HG02973 (cell line): Measurements from ENCODE around the gene RGR.

ENCODE experiments used
- ATAC-seq: cut with Tn5 transposase; IDR thresholded peaks from one replicate; pipeline ENCODE4 v1.9.1; 2021; ENCODE audit warnings: moderate library complexity; ENCODE audit not compliant: unreplicated experiment

RGR gene

DNA sequence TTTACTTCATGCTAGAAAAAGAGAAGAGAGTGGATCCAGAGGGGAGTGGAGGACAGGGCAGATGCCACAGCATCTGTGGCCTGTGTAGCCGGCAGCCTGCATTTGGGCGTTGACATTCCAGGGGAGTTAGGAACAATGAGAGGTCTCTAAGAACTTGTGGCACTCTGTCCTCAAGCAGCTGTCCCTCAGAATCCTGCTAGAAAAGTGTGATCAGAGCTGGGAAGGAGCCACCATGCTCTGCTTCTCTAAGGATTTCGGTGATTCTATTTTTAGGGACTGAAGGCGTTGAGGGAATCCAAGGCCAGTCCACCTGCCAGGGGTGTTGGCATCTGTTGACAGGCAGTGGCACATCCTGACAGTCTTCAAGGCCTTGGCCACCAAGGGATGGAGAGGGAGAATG is 27.1 kb upstream of the RGR start:
- no peak for ATAC-seq

DNA sequence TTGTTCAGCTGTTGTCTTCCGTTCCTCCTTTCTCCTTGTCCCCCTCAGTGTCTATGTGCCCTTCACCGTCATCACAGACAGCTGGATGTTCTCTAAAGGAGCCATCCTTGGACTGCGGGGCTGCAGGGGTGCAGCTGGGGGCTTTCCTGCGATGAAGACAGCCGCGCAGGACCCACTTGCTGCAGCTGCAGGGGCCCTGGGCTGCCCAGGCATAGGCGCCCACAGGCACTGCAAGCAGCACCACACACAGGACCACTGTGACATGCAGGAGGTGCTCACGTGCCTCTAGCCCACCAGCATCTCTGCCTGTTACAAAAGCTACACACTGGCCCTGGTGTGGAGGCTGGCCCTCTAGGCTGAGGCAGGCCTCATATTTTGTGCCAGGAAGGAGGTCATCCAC is 22.9 kb upstream of the RGR start:
- ATAC-seq: no peak

DNA sequence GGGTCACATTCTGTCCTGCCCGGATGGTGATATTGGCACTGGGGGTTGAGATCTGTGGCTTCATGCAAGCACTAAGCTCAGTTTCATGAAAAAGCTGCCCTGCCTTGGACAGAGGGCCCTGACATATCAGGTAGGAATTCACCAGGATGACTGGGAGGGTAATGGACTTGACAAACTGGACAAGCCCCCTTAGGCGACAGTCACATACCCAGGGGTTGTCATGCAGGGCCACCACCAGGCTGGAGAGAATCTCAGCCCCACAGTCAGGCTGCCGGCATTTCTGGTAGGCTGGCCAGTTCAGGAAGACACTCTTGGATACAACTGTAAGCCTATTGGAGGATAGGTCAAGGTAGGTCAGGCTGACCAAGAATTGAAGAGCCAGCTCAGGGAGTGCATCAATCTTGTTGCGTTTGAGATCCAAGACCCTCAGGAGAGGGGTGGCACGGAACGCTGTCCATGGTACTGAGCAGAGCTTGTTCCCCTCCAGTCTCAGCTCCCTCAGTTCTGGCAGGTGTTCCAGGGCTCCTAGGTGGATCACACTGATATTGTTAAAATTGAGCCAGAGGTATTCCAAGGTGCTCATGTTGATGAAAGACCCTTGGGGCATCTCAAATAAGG is 20.3 kb upstream of the RGR start:
- ATAC-seq: no peak

DNA sequence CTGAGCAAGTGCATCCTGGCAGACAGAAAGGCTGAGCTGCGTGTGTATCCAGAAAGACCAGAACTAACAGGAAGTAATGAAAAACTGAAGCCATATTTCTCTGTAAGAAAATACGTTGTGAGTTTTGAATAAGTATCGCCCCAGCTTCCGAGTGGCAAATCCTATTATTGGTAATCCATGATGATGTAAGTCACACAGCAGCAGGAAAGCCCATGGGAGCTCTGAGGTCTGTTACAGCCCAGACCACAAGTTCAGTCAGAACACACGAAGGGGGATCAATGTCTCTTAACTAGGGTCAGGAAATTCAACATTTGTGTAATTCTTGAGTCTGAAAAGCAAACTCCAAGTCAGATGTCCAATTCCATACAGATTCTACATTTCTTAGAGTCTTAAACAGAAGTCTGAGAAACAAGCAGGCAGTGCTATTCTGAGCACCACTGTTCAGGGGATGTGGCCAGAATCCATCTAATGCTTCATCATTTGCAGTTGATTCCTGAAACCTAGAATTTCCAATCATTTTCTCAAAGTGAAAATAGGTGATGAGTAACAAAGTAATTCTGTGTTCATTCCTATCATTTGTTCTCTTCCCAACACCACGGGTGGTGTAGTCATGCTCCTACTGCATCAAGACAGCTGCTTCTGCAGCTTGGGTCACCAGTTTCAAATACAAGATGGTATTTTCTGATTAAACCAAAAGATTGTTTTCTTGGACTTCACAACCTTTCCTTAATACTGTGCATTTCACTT is 19.3 kb upstream of the RGR start, which contains the start of gene LRIT2:
LRIT2 (minus strand) TSS at position 118 of the 747 bp plus-strand sequence; CDS start at position 94, 24 bp downstream.
- no peak for ATAC-seq

DNA sequence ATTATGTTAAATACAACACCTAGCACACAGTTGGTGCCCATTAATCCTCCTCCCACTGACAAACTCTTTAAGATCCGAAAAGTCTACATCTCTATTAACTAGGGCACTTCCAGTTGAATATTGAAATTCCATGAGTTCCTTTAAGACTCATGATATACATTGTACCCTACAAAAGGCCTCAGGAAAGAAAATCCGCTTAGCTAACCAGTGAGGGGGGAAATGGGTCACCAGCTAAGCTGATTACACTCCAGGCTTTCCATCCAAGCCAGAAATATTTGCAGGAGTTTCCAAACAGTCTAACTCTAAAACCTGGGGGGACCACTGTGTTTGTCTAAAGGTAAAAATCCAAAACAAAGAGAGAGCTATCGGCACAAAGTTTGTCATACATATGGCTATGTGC is 18.2 kb upstream of the RGR start:
- ATAC-seq: no peak

DNA sequence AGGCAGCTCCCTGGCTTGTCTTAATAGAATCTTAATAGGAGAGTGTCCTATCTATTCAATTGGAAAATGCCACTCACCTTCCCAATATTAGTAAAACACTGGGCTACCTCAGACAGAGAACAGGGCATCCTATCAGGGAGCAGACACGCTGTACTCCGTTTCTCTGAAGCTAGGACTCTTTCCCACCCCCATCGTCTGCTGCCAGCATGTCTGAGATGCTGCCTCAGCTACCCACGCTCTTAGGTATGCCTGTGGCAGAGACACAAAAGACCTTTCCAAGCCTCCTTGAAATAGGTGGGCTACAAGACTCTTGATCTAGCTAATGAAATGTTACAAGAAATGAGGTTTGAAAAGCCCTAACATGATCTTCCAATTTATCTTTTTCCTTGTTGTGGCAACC is 17.0 kb upstream of the RGR start:
- ATAC-seq: no peak

DNA sequence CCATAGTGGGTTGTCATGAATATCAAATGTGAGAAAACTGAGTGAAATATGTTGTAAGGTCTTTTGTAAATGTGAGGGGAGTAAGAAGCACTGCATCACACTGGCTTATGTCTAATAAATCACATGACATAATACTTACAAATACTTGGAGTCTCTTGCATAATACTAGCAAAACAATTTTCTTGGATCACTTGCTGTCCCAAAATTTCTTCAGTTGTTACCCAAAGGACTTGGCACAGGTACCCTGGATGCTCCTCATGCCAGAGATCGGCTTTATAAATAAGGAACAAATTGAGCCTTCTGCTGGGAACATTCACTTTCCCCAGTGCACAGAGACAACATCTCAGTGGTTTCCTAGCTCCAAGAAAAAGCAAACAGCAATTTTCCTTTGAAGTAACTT is 14.5 kb upstream of the RGR start:
- ATAC-seq: no peak

DNA sequence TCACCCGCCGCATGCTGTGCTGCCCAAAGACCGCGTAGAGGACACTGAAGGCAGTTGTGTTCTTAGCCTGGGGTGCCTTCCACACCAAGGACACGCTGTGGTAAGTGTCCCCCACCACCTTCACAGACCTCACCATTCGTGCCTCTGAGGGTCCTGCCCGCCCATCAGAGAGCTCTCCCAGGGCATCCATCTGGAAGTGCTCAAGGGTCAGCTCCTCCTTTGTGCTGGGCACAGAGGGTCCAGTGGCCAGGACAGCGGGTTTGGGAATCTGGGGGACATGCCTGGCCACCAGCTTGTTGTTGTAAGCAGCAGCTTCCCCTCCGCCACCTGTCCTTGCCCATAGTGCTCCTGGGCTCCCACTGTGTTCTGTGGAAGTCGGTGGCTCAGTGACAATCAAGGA is 12.5 kb upstream of the RGR start:
- no peak for ATAC-seq

DNA sequence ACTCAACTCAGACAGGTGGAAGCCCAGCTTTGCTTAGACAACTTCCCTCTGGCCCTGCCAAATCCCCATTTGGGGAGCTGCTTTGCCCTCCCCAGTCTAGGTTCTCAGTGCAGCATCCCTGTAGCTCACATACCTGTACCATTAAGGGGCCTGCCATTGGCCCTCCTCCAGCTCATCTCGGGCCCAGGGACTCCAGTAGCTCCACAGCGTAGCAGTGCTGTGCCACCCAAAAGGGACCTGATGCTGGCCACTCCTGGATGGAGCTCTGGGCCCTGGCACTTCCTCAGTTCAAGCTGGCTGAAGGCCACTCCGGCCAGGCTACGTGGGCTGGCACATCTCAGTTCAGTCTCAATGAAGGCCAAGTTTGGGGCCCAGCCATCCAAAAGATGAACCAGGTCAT is 10.9 kb upstream of the RGR start:
- ATAC-seq: no peak

DNA sequence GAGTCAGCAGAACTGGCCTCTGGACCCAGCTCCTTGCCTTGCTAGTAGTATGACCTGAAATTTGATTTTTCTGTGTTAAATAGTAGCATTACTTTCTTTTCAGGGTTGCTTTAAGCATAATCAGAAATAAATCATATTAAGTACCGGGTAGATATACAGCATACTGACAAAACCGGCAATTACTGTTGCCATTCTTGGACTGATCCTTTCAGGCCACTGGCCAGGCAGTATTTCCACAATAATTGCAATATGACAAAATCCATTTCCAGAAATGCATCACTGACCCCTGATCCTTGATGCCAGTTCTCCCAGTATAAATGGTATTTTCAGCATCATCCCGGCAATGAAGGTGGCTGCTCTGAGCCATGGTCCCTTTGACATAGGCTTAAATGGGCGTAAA is 10.4 kb upstream of the RGR start:
- ATAC-seq: no peak

DNA sequence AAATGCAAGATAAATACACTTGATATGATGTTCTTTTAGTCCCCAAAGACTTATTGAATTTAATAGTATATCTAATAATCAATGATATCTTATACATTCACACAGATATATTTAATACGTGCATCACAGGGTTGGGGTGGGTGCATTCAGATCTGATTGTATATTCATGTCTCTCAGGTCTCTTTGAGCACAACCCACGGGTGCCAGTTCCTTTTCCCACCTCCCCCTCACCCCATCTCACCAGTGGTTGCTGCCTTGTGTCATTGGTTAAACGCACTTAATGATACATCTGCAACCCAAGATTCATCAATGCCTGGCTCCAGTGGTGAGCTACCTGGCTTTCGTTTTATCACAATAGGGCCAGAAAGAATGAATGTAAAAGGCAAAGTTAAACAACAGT is 9.8 kb upstream of the RGR start:
- ATAC-seq: no peak

DNA sequence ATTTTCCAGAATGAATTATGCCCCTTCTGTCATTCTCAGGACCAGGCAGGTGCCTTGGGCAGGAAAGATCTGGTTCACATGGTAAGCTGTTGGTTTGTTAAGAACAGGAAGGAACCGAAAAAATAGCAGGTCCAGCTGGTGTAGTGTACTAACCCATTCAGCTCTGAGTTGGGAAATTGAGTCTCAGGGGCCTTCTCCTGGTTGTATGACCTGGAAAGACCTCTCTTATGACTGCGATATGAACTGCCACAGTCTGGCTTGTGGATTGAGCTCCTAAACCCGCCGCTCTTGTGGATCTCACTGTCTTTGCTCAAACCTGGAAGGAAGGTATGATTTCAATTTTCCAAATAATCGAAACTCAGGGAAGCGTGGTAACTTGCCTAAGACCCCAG is 8.1 kb upstream of the RGR start:
- ATAC-seq: no peak

DNA sequence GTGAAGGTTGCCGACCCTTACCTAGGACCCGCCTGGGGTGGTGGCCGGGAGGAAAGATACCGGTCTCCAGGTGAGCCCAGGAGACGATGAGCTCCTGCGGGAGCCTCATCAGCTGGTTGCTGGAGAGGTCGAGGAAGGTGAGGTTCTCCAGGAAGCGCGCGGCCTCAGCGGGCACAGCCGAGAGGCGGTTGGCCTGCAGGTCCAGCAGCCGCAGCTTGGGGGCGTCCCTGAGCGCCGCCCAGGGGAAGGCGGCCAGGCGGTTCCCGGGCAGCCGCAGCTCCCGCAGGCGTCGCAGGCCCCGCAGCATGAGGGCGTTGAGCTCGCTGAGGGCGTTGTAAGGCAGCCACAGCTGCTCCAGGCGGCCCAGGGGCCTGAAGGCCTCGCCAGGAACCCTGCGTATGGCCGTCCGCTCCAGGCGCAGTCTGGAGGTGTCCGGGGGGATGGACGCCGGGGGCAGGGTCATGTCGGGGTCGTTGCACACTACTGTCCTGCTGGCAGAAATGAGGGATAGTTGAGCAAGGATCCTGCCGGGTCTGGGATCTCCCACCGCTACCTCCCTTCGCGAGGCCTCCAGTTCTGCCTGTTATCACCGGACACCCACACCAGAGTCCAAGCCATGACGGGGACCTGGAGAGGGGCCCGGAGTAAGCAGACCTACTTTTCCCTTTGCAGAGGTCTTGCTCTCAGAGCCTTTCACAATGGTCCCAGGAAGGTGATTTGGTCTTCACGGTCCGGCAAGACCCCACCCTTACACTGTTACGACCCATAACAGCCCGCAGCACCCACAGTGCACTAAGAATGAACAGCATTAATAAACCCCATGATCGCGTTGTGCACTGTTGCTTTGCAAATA is 7.4 kb upstream of the RGR start:
- ATAC-seq: no peak

DNA sequence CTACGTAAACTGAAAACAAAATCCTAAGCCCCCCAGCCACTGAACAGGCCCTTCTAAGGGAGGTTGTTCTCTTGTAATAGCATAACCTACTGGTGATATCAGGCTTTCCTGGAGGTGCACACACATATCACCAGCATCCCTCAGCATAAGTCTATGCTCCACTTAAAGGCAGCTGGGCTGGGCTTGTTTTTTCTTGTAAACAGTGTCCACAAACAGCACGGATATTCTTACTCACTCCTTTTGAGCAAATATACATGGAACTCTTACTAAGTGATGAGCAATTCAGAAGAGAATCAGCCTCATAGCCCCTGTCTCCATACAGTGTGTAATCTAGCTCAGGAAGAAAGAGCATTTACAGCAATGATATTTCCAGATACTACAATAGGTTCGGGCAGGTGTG is 5.9 kb upstream of the RGR start:
- ATAC-seq: no peak

DNA sequence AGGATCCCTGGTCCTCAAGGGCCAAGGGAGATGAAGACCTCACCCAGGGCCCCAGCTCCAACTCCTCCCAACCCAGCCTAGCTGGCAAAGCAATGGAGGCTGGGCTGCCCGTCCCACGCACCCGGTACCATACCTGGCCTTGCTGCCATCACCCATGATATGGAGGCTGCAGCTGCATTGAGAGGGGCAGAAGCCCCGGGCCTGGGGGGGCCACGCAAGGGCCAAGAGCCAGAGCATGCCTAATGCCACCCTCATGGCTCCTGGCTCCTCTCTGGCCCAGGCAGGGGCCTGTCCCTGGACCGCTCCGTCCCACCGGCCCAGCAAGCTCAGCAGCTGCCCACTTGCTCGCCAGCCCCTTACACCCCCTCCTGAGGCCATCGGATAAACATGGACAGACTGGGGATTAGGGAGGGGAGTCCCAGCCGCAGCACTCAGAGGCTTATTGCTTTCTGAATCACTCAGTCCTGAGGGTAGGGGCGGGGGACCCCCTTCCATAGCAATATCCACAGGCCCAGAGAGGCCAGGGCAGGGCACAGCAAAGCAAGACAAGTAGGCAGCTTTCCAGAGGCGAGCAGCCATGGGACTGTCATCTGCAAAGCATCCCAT is 3.6 kb upstream of the RGR start, which contains the start of gene LRIT1:
LRIT1 (minus strand) TSS at position 362 of the 606 bp plus-strand sequence; CDS start at position 255, 107 bp downstream.
- no peak for ATAC-seq

DNA sequence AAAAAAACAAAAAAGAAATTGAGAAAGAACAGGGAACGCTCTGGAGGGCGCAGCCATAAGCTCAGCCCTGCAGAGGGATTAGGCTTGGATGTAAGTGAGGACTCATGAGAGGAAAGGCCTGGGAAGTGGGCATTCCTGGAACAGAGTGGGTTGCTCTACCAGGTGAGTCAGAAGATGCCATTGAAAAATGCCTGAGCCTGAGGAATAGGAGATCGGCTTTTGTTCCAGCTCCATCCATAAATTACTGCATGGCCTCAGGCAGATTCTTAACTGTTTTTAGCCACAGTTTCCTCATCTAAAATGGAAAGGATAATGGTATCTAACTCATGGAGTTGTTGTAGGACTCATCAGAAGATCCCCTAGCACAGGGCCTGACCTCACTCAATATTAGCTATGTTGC is 1.1 kb upstream of the RGR start:
- ATAC-seq: no peak

DNA sequence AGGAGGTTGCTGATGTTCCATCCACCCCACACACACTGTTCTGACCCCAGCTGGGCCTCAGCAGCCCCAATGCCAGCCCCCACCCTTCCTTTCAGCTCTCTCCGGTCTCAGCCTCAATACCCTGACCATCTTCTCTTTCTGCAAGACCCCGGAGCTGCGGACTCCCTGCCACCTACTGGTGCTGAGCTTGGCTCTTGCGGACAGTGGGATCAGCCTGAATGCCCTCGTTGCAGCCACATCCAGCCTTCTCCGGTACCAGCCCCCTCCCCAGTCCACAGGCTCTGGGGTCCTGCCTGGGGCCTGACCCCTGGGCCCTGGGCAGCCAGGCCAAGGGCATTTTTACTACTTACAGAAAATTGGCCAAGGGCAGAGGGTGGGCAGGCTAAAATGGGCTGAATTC is 2.6 kb downstream of the RGR start:
- ATAC-seq: no peak

DNA sequence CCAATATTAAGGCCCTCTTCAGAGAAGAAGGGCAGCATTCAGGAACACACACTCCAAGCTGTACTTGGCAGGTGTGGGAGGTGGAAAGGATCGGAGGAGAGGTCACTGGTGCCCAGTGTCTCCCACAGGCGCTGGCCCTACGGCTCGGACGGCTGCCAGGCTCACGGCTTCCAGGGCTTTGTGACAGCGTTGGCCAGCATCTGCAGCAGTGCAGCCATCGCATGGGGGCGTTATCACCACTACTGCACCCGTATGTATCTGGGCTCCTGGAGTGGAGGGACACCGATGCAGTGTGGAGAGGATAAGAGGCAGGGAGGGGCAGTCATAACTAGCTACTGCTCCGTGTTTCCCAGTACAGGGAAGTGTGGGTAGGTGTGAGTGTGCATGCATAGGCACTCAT is 3.9 kb downstream of the RGR start:
- ATAC-seq: no peak

DNA sequence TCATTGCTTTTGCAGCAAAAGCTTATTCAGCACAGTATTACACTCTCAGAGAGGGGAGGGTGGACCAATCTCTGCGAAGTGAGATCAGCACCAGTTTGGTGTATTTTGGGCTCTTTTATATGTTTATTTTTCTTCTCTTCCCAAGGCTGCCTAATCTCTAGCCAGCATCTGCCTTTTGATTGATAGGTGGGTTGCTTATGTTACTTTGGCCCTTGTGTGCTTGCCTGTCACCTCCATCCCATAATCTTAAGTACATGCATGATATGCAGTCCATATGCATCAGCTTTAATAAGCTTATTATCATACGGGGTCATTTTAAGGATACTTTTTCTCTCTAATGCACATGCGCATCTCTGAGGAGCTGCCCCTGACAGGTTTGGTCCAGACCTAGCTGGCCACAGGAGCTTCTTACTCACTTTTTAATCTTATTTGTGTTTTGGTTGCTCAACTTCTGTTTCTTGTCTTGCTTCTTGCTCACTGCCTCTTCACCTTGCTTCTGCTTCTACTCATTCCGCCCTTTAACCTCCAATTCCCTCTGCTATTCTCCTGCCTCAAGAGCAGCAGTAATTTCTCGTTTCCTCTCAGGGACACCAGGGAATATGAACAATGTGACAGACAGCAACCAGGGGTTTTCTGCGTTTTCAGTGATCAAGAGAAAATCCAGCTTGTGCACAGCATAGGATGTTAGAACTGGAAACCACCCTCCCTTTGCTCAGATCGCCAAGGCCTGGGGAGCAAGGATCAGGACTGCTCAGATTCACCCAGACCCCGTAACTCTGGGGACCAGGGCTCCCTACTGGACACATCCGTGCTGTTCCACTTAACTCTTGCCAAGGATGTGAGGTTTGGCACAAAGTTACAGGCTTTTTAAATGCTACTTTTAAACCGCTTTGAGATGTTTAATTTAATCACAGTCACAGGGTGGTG is 10.0 kb downstream of the RGR start:
- ATAC-seq: no peak
